ENCODE results near the gene MFAP2. TPM values are rescaled to one million over a fixed set of nuclear protein-coding genes. Genes with fewer than 3 reads are reported as not detected.

MFAP2 gene
- polyA plus RNA-seq, 3 donors = not detected

GRCh38 chr1:16968372-16968771 is 12.0 kb downstream of the MFAP2 start:
- H3K36me3 ChIP-seq (replicated peaks in 1 of 2; ENCODE audit: control insufficient read depth in 1 of 2, insufficient read depth in 2 of 2, low read length in 2 of 2) = peaks cover 4% of the 10 kb centered on the region in 2 donors
- no peaks in the 10 kb centered on the region for H3K4me1 ChIP-seq (ENCODE audit: control insufficient read depth in 1 of 2, insufficient read depth in 2 of 2, low read length in 2 of 2)
- intact Hi-C loops (cut with micrococcal nuclease) = no loop called here
- Mint-ChIP-seq H3K4me1 (no peaks in the 10 kb centered on the region), H3K27ac (peak overlapping the region in 1 of 7 donors; percentile 35), H3K4me3 (no peak overlapping the region), H3K27me3 (ENCODE audit: low read depth in 3 of 3) (peaks cover 0 to 2% (median 1%) of the 10 kb centered on the region in 3 donors), H3K9me3 (no peaks in the 10 kb centered on the region), H3K36me3 (peaks cover 15 to 17% of the 10 kb centered on the region in 2 donors)
- H3K79me2 ChIP-seq (ENCODE audit: insufficient read depth, low read length) = no peaks in the 10 kb centered on the region
- 80% methylated on average over 1 of the region's 3 CpGs for WGBS (ENCODE audit: insufficient coverage)
- no peaks in the 10 kb centered on the region for H3K27me3 ChIP-seq (ENCODE audit: control insufficient read depth in 2 of 2, insufficient read depth in 2 of 2, low read length in 2 of 2)
- no peaks in the 10 kb centered on the region for H4K20me1 ChIP-seq (ENCODE audit: insufficient read depth, low read length)
- TF ChIP-seq CTCF (IDR thresholded peaks at IDR 0.05) = no peak
- H3K4me2 ChIP-seq (replicated peaks; ENCODE audit: extremely low read depth, low read length, poor library complexity, severe bottlenecking) = no peak overlapping the region
- H3K9me3 ChIP-seq (replicated peaks in 1 of 2; ENCODE audit: control insufficient read depth in 1 of 2, insufficient read depth in 1 of 2, low read length in 2 of 2) = no peaks in the 10 kb centered on the region
- H2AFZ ChIP-seq (ENCODE audit: insufficient read depth, low read depth, low read length, poor library complexity, severe bottlenecking) = no peak overlapping the region
- no peak for DNase-seq
- H3K4me3 ChIP-seq (replicated peaks in 1 of 3; ENCODE audit: low read depth in 2 of 3, low read length in 3 of 3) = no peak overlapping the region
- H3K9ac ChIP-seq (ENCODE audit: insufficient read depth, low read length, poor library complexity, severe bottlenecking) = no peak overlapping the region
- no peak overlapping the region for H3K27ac ChIP-seq (ENCODE audit: low read depth in 1 of 2, low read length in 2 of 2)

GRCh38 chr1:16967962-16968361 is 12.5 kb downstream of the MFAP2 start:
- H3K27me3 Mint-ChIP-seq (ENCODE audit: low read depth in 3 of 3) = peaks cover 0 to 2% (median 1%) of the 10 kb centered on the region in 3 donors
- no peak overlapping the region for H3K4me3 ChIP-seq (replicated peaks in 1 of 3; ENCODE audit: low read depth in 2 of 3, low read length in 3 of 3)
- WGBS (ENCODE audit: insufficient coverage) = 98% methylated on average over 20 of the region's 21 CpGs

More at GRCh38 chr1:16967962-16968361, 12.5 kb downstream of the MFAP2 start:
- Mint-ChIP-seq H3K4me1 (no peaks in the 10 kb centered on the region), H3K27ac (no peak overlapping the region), H3K36me3 (peaks cover 17% of the 10 kb centered on the region in 2 donors), H3K9me3 (no peaks in the 10 kb centered on the region), H3K4me3 (no peak overlapping the region)
- H3K36me3 ChIP-seq (replicated peaks in 1 of 2; ENCODE audit: control insufficient read depth in 1 of 2, insufficient read depth in 2 of 2, low read length in 2 of 2) = peaks cover 4% of the 10 kb centered on the region in 2 donors
- intact Hi-C loops (cut with micrococcal nuclease) = no loop called here
- H3K4me2 ChIP-seq (replicated peaks; ENCODE audit: extremely low read depth, low read length, poor library complexity, severe bottlenecking) = no peak overlapping the region
- no peaks in the 10 kb centered on the region for H3K79me2 ChIP-seq (ENCODE audit: insufficient read depth, low read length)
- no peak overlapping the region for H3K9ac ChIP-seq (ENCODE audit: insufficient read depth, low read length, poor library complexity, severe bottlenecking)
- H3K4me1 ChIP-seq (ENCODE audit: control insufficient read depth in 1 of 2, insufficient read depth in 2 of 2, low read length in 2 of 2) = no peaks in the 10 kb centered on the region
- no peaks in the 10 kb centered on the region for H3K9me3 ChIP-seq (replicated peaks in 1 of 2; ENCODE audit: control insufficient read depth in 1 of 2, insufficient read depth in 1 of 2, low read length in 2 of 2)
- H3K27ac ChIP-seq (ENCODE audit: low read depth in 1 of 2, low read length in 2 of 2) = no peak overlapping the region
- no peaks in the 10 kb centered on the region for H4K20me1 ChIP-seq (ENCODE audit: insufficient read depth, low read length)
- no peak for DNase-seq
- TF ChIP-seq CTCF (IDR thresholded peaks at IDR 0.05) = no peak
- no peaks in the 10 kb centered on the region for H3K27me3 ChIP-seq (ENCODE audit: control insufficient read depth in 2 of 2, insufficient read depth in 2 of 2, low read length in 2 of 2)
- H2AFZ ChIP-seq (ENCODE audit: insufficient read depth, low read depth, low read length, poor library complexity, severe bottlenecking) = no peak overlapping the region
